HG02623 (cell line): ENCODE results near the gene FOXC1.

Experiments used
- ATAC-seq: cut with Tn5 transposase; IDR thresholded peaks from one replicate; pipeline ENCODE4 v1.9.1; 2021; ENCODE audit warnings: moderate library complexity; ENCODE audit not compliant: unreplicated experiment

Gene FOXC1

DNA sequence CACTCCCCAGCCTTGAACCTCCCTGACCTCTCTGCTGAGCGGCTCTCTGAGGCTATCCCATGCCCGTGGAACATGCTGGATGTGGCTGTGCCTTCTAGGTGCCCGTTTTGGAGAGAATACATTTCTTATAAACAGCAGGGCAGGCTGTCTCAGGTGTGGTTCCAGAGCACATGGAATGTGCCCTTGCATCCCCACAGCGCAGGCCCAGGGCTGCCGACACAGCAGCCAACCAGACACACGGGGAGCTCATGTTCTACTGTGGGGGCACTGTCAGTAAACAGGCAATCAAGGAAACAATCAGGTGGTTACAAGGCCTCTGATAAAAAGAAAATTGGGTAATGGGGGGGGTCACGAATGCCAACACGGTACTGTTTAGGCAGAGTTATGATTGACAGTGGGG, 30.8 kb downstream of the FOXC1 start:
- no peak for ATAC-seq

DNA sequence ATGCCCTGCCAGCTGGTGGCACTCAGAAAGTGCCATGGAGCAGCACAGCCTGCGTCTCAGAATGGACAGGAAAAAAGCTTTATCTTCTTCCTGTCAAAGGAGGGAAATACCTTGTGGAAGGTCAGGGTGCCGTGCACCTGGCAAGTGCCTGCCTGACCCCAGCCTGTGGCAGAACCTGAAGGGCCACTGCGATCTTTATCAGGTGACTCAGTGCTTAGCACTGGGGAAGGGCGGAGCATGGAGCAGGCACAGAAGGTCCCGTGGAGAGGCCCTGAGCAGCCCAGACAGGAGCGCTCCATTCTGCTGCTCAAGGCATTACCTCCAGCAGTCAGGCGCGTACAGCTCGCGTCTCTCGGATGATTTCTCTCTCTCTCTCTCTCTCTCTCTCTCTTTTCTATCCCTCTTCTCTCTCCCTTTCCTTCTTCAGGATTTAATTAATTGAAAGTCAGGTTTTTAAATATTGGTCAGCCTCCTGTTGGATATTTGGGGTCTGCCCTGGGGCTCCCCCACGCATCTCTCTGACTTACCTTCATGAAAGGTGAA, 31.7 kb downstream of the FOXC1 start:
- ATAC-seq = no peak

DNA sequence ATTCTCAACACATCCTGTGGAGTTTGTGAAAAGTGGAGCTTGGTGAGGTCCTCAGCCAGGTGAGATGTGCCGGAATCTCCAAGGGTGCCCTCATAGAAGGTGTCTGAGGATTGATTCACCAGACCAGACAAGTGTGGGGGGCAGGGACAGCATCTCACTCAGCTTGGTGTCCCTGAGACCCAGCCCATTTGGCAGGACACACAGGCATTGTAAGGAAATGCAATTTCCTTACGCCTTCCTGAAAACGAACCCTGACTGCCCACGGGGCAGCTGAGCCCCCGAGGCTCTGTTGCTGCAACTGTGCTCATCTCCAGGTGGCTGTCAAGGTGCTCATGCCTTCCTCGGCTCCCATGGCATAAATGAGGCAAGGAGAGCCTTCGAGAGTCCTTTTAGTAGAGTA, 33.4 kb downstream of the FOXC1 start:
- no peak for ATAC-seq

DNA sequence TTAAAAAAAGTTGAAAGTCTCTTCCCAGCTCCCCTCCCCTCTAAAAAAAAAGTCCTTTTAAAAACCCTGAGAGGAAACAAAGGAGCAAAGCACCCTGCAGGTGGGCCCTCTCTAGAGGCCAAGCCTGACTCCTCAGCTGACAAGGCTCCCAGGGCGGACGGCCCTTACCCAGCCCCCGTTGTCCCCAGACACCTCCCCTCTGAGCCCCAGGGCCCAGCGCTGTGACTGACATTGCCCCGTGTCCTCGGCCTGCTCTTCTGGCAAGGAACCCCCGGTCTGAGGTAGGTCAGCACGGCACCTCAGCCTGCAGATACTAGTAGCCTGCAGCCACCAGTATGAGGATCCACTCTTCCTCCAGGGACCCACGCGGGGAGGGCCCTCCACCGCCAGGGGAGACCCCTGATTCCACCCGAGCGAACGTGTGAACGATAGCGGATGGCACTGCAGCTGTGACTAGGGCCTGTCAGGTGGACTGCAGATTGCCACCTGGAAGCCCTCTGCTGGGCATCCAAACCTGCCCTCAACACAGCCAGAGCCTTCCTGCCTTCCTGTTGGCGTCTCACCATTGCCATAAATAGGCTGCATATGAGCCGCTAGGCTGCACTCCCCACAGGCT, 34.2 kb downstream of the FOXC1 start:
- ATAC-seq = no peak

DNA sequence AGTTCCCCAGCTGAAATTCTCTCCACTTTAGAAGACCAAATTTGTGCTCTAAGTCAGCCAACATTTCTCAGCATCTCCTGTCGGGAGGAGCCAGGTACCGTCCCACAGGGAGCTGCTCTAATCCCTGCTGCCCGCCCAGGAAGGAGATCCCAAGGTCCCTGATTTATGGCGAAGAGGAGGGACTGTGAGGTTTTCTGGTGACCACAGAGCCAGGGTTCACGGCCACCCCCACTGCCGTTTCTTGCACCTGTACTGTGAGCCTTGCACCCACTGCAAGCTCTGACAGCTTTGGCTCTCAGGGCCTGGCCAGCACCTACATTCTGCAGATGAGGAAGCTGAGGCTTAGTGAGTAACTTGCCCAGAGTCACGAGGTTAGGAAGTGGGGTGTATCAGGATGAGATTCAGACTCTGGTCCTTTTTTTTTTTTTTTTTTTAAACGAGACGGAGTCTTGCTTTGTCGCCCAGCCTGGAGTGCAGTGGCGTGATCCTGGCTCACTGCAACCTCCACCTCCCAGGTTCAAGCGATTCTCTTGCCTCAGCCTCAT, 34.9 kb downstream of the FOXC1 start:
- ATAC-seq = no peak

DNA sequence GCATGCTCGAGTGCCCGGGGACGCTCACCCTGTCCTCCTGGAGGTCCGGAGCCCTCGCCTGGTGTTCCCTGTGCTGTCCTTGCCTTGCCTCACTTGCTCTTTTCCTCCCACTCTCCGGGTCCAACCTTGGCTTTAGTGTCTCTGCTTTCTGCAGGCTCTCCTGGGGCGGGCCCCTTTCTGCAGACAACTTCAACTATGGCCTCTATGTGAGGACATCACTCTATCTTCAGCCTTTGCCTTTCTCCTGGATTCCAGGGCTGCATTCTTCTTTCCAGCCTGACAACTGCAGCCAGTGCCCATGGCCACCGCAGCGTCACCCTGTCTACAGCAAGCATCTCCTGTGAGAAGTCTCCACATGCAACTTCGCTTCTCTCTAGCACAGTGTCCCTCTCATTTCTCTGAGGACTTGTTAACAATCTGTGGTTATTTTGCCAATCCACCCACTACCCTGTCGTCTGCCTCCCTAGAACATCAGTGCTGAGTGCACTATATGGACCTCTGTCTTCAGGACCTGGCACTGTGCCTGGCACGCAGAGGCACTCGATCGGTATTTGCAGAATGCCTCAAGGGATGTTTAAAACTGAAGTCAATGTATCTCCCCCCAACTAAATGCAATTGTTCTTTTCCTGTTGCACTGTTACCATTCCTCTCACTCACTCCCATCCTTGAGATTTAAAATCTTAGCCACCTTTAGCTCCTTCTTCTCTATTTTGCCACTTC, 35.9 kb downstream of the FOXC1 start:
- no peak for ATAC-seq

DNA sequence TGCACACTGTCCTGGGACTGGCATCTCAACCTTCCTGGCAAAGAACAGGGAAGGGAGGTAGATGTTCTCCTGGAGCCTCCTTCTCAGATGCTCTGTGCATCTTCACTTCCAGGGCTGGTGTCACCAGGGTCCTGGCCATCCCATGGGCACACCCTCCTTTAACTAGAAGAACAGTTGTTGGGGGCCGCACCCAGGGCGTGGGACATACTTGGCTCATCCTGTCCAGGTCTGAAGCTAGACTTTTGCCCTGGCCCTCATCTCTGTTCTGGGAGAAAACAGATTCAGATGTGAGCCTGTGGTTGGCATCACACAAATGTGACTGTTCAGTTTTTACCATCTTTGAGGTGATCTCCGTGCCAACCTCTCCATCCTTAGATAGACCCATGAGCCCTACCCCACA, 41.6 kb downstream of the FOXC1 start:
- ATAC-seq = no peak

DNA sequence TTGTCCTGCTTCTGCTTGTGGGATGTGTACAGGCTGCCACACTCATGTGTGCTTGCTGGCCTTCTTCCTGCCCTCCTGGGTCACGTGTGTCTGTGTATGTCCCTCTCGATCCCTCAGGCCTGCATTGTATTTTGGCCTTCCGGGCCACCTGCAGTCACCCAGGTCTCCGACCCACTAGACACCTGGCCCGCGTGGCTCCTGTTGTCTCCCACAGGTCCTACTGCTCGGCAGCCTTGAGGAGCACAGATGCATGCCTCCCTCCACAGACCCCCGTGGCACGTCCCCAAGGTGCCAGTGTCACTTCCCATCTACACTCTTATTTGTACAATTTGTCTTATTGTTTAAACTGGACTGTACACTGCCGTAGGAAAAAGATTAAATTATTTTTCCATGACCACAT, 43.1 kb downstream of the FOXC1 start:
- no peak for ATAC-seq

DNA sequence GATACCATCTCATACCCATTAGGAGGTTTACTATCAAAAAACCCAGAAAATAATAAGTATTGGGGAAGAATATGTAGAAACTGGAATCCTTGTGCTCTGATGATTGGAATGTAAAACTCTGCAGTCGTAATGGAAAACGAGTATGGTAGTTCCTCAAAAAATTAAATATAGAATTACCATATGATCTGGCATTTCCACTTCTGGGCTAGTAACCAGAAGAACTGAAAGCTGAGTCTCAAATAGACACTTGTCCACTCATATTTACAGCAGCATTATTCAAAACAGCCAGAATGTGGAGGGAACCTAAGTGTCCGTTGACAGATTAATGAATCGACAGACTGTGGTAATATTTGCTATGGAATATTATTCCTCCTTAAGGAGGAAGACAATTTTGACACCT, 44.3 kb downstream of the FOXC1 start:
- ATAC-seq = no peak

DNA sequence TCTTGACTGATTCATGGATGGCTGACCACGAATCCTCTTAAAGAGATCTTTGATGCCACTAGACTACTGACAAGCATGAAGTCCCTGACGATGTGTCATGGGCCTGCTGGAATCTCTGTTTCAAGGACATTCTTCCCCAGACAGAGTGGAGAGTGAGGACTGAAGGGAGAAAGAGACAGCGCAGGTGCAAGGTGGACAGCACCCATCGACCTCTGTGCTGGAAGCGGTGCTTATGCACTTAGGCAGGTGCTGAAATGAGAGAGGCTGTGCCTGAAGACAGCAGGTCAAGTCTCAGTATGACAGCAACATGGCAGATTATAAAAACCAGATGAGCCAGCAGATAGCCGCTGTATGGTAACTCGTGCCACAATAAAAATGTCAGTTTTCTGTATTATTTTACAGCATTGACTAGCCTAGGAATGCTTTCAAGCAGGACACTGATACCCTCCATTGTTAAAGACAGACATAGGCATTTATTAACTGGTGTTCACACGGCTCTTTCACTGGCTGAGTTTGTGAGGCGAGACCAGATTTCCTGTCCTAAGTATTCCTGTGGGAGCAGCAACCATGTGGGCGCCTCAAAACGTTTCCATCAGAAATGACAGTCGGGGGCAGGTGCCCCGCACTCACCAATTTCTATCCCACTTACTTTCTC, 47.5 kb downstream of the FOXC1 start:
- no peak for ATAC-seq

DNA sequence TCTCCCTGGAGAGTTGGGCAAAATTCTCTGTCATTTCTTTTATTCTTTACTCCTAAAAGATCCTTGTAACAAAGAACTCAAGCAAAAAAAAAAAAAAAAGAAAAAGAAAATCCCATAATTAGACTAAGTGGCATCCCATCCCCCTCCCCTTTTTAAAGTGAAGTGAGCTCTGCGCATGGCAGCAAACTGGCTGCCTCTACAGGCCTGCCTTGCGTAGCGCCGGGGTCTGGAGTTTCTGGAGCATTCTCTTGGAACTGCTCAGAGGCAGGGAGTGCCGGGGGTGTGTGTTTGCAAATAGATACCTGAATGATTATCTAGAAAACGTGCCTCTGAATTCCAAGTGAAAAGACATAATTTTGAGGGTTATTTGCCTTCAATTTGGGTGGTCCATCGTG, 48.1 kb downstream of the FOXC1 start:
- ATAC-seq = no peak

DNA sequence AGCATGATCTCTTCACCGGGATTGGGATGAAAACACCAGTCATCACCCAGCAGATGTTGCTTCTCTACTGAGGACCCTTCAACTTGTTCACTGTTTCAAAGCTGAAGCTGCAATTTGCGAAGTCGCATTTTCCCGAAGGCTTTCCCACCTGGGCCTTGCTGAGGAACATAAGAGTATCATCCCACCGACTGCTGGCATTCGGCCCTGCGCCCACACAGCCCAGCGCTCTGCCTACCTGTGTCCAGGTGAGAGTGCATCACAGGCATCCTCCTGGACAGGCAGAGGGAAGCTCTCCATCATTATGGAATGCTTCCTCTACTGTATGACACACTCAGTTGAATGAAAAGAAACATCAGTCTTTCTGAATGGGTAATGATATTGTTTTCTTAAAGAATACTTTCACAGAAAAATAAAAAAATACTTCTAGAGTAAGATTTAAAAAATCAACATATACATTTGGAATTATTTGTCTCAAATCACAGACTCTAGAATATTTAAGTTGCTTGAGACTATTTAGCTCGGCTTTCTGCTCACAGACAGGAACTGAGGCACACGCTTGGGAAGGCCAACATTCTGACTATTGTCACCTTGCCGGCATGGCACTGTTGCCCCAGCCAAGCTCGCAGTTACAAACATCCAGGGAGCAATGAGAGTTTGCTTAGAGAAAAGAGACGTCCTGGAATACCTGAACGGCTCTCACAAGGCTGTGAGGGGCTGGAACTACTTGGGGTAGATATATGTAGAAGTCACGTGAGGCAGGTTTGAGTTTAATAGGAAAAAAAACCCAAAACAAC, 48.7 kb downstream of the FOXC1 start:
- ATAC-seq = no peak

DNA sequence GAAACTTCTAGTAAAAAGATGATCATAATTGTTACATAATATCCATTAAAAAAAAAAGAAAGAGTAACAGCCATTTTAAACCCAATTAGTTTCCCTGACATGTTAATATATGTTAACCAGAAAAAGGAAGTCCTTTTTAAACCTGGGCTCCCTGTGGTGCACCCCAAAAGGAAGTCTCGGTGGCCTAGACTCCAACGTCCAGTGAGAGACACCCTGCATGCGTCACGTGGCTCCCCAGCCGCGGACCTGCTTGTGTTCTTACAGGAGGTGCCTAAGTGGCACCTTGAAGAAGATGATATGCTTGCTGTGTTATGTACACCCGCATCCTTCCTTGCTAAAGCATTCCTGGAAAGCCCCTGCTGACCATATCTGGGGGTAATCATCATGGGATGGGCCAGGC, 50.1 kb downstream of the FOXC1 start:
- ATAC-seq = no peak

DNA sequence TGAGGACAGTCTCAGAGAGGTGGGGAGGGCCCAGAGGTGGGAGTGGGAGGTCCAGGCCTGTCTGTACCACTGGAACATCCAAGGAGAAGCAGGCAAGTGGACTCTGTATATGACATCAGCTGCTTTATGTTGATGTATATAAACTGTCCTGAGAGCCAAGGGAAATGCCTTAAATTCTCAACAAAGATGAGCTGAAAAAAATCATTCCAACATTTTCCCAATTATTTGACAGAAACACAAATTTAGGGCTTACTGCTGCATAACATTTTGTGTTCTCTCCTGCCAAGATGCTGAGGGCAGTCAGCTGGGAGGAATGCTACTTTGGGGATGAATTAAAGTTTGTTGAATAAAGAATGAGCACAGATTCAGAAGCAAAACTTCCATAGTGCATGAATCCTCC, 52.8 kb downstream of the FOXC1 start:
- ATAC-seq = no peak
